HG03442 (cell line): ENCODE results near the gene REG3A.

Source experiments
- ATAC-seq: cut with Tn5 transposase; IDR thresholded peaks from one replicate; pipeline ENCODE4 v1.9.1; 2021; ENCODE audit warnings: mild to moderate bottlenecking, moderate library complexity; ENCODE audit not compliant: unreplicated experiment

Gene REG3A

GRCh38 chr2:79159653-79160052 is at the start of gene REG3A:
Gene REG3A (minus strand): TSS chr2:79159753. CDS start chr2:79159405, 348 bp downstream.
- no peak for ATAC-seq

- no peak for ATAC-seq
These were observed 41.2 kb upstream of the REG3A start for GRCh38 chr2:79200762-79201161.

GRCh38 chr2:79191816-79192215 is 32.3 kb upstream of the REG3A start:
- no peak for ATAC-seq

- no peak for ATAC-seq
These were observed 31.5 kb upstream of the REG3A start for GRCh38 chr2:79191081-79191480.

GRCh38 chr2:79189465-79189864 is 29.9 kb upstream of the REG3A start:
- no peak for ATAC-seq

- ATAC-seq: no peak
These were observed 22.1 kb upstream of the REG3A start for GRCh38 chr2:79181617-79182016.

- no peak for ATAC-seq
These were observed 20.5 kb upstream of the REG3A start for GRCh38 chr2:79180092-79180491.

- ATAC-seq: no peak
These were observed 19.5 kb upstream of the REG3A start for GRCh38 chr2:79179036-79179435.

- ATAC-seq: no peak
These were observed 18.6 kb upstream of the REG3A start for GRCh38 chr2:79178076-79178674.

- ATAC-seq: no peak
These were observed 11.9 kb upstream of the REG3A start for GRCh38 chr2:79171348-79171958.

- ATAC-seq: no peak
These were observed 3.2 kb upstream of the REG3A start for GRCh38 chr2:79162801-79163200.

- ATAC-seq: no peak
These were observed 2.6 kb upstream of the REG3A start for GRCh38 chr2:79162132-79162531.

GRCh38 chr2:79159030-79159429 is 523 bp downstream of the REG3A start:
- ATAC-seq: no peak

GRCh38 chr2:79155826-79156476 is 3.6 kb downstream of the REG3A start:
- no peak for ATAC-seq

GRCh38 chr2:79139423-79139822 is 20.1 kb downstream of the REG3A start:
- ATAC-seq: no peak

- no peak for ATAC-seq
These were observed 21.2 kb downstream of the REG3A start for GRCh38 chr2:79138385-79138784.

GRCh38 chr2:79131687-79132086 is 27.9 kb downstream of the REG3A start:
- ATAC-seq: no peak

- no peak for ATAC-seq
These were observed 29.7 kb downstream of the REG3A start for GRCh38 chr2:79129804-79130203.

GRCh38 chr2:79129260-79129659 is 30.3 kb downstream of the REG3A start:
- ATAC-seq: no peak

GRCh38 chr2:79128406-79128805 is 31.1 kb downstream of the REG3A start:
- no peak for ATAC-seq

- ATAC-seq: no peak
These were observed 33.9 kb downstream of the REG3A start for GRCh38 chr2:79125721-79125985.

GRCh38 chr2:79124907-79125720 is 34.4 kb downstream of the REG3A start:
- ATAC-seq: no peak
